ENCODE results near the gene MEF2B.
A peak's percentile ranks its signal among the peaks of the same experiment; 100 is the strongest.
"Not testable (repeated sequence)": the region's sequence is repeated elsewhere in the genome, so short reads cannot be mapped to it uniquely, and the experiment has no call there.

MEF2B gene

DNA sequence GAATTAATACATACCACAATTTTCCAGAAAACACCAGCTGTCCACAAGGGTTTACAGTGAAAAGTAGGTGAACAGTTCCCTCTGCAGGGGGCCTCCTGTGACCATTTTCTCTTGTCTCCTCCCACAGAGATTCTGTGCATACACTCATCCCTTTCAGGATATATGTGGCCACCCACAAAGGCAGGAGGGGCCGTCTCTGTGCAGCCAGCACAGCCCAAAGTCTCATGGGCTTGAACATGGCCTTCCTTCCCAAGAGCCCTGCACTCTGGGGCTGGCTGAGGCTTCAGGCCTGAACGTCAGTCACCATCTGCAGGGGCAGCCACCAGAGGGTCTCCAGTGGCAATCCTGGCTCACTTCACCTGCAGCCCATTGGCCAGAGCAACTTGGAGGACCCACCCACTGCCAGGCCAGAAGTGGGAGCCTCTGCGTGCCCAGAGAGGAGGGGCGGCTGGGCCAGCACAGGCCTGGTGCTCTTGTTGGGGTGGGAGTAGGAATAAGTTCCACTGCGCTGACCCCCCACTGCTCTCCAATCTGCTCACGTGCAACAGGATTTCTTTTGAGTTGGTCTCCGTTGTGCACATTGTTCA lies 56.9 kb downstream of the MEF2B start:
- TF ChIP-seq, protein P1, sequence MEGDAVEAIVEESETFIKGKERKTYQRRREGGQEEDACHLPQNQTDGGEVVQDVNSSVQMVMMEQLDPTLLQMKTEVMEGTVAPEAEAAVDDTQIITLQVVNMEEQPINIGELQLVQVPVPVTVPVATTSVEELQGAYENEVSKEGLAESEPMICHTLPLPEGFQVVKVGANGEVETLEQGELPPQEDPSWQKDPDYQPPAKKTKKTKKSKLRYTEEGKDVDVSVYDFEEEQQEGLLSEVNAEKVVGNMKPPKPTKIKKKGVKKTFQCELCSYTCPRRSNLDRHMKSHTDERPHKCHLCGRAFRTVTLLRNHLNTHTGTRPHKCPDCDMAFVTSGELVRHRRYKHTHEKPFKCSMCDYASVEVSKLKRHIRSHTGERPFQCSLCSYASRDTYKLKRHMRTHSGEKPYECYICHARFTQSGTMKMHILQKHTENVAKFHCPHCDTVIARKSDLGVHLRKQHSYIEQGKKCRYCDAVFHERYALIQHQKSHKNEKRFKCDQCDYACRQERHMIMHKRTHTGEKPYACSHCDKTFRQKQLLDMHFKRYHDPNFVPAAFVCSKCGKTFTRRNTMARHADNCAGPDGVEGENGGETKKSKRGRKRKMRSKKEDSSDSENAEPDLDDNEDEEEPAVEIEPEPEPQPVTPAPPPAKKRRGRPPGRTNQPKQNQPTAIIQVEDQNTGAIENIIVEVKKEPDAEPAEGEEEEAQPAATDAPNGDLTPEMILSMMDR (IDR thresholded peaks at IDR 0.05; ENCODE audit: insufficient read depth, low read depth, low read length, missing control alignments) = no peak
- H3K4me3 ChIP-seq (ENCODE audit: low read length) = no peak overlapping the region
- DNase-seq (ENCODE audit: low read depth) = peak; percentile 17

DNA sequence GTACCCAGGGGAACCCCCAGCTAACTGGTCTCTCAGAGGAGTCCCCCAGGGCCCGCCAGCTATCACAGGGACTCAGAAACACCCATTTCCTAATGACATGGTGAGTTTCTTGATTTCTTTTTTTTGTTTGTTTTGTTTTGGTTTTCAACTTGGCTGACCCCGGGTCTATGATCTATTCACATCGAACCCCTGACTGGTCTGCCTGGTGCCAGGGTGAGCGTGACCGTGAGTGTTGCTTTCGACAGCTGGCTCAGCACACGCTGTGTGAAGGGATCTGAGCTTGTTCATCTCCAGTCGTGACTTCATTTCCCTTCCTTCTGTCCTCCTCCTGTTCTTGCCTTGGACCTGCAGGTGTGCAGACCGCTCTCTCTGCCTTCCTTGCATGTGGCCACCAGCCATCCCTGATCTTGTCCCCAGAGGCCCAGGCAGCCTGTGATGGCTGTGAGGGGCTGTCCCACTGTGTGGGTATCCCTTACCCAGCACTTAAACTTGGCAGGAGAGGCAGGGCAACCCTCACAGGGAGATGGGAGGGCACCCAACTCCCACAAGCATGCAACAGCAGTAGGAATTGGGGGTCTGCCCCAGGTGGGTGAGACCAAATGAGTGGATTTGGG lies 58.0 kb downstream of the MEF2B start:
- no peak overlapping the region for H3K4me3 ChIP-seq (ENCODE audit: low read length)
- DNase-seq (ENCODE audit: low read depth) = no peak
- TF ChIP-seq, protein P1 (IDR thresholded peaks at IDR 0.05; ENCODE audit: insufficient read depth, low read depth, low read length, missing control alignments) = no peak

DNA sequence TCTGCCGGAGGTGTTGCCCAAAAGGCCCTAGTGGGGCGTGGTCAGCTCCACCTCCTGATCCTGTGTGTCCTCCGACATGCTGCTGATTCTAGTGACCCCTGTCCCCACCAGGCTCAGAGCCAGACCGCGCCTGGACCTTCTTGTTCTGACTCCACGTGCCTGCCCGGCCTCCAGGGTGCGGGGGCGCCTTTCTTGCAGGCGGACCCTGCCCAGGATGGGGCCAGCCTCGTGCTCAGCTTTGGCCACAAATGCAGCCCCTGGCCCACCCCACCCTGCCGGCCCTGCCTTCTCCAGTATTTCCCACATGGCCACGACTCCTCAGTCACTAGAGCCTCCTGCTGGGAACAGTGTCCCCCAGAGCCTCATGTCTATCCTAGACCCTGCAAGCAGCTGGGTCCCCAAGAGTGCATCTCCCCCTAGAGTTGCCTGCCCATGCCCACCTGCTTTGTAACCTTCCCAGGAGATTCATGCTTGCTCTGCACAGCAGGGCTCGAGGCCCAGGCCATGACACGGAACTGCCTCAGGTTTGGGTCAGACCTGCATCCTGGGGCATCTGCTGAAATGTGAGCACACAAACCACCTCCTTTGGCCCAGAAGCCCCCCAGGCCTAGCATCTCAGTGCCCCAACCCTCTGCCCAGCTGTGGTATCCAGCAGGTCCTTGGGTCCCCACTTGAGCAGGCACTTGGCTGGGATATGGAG lies 58.8 kb downstream of the MEF2B start:
- DNase-seq (ENCODE audit: low read depth) = no peak
- TF ChIP-seq, protein P1 (IDR thresholded peaks at IDR 0.05; ENCODE audit: insufficient read depth, low read depth, low read length, missing control alignments) = no peak

GRCh38 chr19:19110410-19111135 lies 59.5 kb downstream of the MEF2B start:
- DNase-seq (ENCODE audit: low read depth) = peak; percentile 22
- TF ChIP-seq, protein P1 (IDR thresholded peaks at IDR 0.05; ENCODE audit: insufficient read depth, low read depth, low read length, missing control alignments) = no peak
- H3K4me3 ChIP-seq (ENCODE audit: low read length) = no peak overlapping the region

More for the DNA sequence above, 58.8 kb downstream of the MEF2B start:
- H3K4me3 ChIP-seq (ENCODE audit: low read length) = no peak overlapping the region

DNA sequence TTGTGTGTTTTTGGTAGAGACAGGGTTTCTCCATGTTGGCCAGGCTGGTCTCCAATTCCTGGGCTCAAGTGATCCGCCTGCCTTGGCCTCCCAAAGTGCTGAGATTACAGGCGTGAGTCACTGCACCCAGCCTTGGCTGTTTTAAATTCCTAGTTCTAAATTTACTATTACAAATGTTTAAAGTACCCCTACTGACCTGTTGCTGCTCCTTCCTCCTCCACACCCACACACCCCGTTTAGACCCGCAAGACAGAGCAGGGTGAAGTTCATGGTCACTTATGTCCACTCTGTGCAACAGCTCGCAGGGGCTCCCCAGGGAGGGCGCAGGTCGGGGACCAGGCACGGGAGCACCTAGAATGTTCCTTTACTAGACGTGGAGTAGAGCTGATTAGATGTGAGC lies 60.5 kb downstream of the MEF2B start:
- no peak for DNase-seq (ENCODE audit: low read depth)
- H3K4me3 ChIP-seq (ENCODE audit: low read length) = no peak overlapping the region

GRCh38 chr19:19107654-19108053 lies 62.4 kb downstream of the MEF2B start:
- H3K4me3 ChIP-seq (ENCODE audit: low read length) = no peak overlapping the region
- TF ChIP-seq, protein P1 (IDR thresholded peaks at IDR 0.05; ENCODE audit: insufficient read depth, low read depth, low read length, missing control alignments) = no peak
- DNase-seq (ENCODE audit: low read depth) = no peak

More for the DNA sequence above, 60.5 kb downstream of the MEF2B start:
- TF ChIP-seq, protein P1 (IDR thresholded peaks at IDR 0.05; ENCODE audit: insufficient read depth, low read depth, low read length, missing control alignments) = no peak

GRCh38 chr19:19106938-19107337 lies 63.1 kb downstream of the MEF2B start:
- not testable (repeated sequence) for H3K4me3 ChIP-seq (ENCODE audit: low read length); DNase-seq (ENCODE audit: low read depth)

All from epithelial cell of esophagus (primary cell).